ENCODE measurements around the gene ZDHHC17. TPM values are rescaled to one million over a fixed set of nuclear protein-coding genes. Genes with fewer than 3 reads are reported as not detected.

ZDHHC17 gene
- total RNA-seq, 1 donor from 2014 or later: 39.6 TPM

DNA sequence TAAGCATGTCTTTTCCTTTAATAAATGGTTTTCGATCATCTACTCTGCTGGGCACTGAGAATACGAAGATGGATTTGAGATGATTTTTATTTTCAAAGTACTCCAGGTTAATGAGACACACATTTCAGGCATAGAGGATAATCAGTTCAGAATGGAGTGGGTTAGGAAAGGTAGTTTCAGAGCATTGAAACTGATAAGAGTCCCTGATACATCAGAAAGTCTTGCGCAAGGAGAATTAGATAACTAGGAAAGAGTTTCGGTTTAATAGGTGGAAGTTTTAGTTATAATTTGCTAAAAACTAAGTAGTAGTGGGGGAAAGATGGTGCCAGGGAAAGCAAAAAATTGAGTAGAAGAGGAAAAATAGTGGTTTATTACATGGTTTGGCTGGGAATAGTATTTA, 50.1 kb downstream of the ZDHHC17 start:
- Mint-ChIP-seq H3K4me1 (ENCODE audit: low read depth) (peaks cover 3% of the 10 kb centered on the region), H3K27ac (ENCODE audit: unreplicated experiment) (no peak overlapping the region), H3K27me3 (ENCODE audit: low read depth) (no peaks in the 10 kb centered on the region), H3K4me3 (ENCODE audit: unreplicated experiment) (no peak overlapping the region), H3K36me3 (ENCODE audit: low read depth) (peaks cover 12% of the 10 kb centered on the region), H3K9me3 (ENCODE audit: low read depth) (no peaks in the 10 kb centered on the region)
- no peak for DNase-seq (ENCODE audit: low spot score)
- TF ChIP-seq, protein P1, sequence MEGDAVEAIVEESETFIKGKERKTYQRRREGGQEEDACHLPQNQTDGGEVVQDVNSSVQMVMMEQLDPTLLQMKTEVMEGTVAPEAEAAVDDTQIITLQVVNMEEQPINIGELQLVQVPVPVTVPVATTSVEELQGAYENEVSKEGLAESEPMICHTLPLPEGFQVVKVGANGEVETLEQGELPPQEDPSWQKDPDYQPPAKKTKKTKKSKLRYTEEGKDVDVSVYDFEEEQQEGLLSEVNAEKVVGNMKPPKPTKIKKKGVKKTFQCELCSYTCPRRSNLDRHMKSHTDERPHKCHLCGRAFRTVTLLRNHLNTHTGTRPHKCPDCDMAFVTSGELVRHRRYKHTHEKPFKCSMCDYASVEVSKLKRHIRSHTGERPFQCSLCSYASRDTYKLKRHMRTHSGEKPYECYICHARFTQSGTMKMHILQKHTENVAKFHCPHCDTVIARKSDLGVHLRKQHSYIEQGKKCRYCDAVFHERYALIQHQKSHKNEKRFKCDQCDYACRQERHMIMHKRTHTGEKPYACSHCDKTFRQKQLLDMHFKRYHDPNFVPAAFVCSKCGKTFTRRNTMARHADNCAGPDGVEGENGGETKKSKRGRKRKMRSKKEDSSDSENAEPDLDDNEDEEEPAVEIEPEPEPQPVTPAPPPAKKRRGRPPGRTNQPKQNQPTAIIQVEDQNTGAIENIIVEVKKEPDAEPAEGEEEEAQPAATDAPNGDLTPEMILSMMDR (IDR thresholded peaks at IDR 0.05): no peak

DNA sequence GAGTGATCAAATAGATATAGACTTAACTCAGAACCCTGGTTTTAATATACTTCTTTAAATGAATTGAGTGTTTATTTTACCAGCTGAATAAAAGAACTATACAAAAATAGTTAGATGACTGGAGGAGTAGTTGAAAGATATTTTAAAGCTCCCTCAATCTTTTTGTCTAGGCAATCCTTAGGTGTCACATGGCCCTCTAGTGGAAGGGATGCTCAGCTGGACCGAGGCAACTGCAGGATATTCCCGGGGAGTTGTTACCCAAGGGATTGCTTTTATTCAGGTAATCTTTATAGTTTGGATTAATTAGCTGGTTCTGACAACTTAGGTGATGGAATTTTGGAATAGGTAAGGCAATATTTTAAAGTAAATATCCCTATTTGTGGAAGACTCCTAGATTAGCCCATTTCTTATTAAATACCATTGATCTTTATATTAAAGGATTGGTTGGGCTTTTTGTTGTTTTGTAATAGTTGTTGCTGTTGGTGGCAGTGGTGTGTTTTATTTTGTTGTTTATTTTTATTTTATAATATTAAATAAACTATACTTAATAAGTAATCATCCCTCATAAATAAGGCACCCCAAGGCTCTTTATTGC, 57.1 kb downstream of the ZDHHC17 start:
- Mint-ChIP-seq H3K27ac (ENCODE audit: unreplicated experiment) (peak overlapping the region; percentile 24), H3K4me3 (ENCODE audit: unreplicated experiment) (no peak overlapping the region), H3K4me1 (ENCODE audit: low read depth) (peaks cover 15% of the 10 kb centered on the region), H3K9me3 (ENCODE audit: low read depth) (no peaks in the 10 kb centered on the region), H3K36me3 (ENCODE audit: low read depth) (peaks cover 2% of the 10 kb centered on the region), H3K27me3 (ENCODE audit: low read depth) (no peaks in the 10 kb centered on the region)
- TF ChIP-seq, protein P1 (IDR thresholded peaks at IDR 0.05): peak; percentile 84
- DNase-seq (ENCODE audit: low spot score): no peak

GRCh38 chr12:76830436-76830835, 66.5 kb downstream of the ZDHHC17 start:
- no peak overlapping the region for H3K4me3 Mint-ChIP-seq (ENCODE audit: unreplicated experiment)
- TF ChIP-seq, protein P1 (IDR thresholded peaks at IDR 0.05): no peak
- no peak for DNase-seq (ENCODE audit: low spot score)
- peaks cover 31% of the 10 kb centered on the region for H3K4me1 Mint-ChIP-seq (ENCODE audit: low read depth)
- peak overlapping the region; percentile 29 for H3K27ac Mint-ChIP-seq (ENCODE audit: unreplicated experiment)
- peaks cover 9% of the 10 kb centered on the region for H3K36me3 Mint-ChIP-seq (ENCODE audit: low read depth)
- no peaks in the 10 kb centered on the region for H3K27me3 Mint-ChIP-seq (ENCODE audit: low read depth)
- peaks cover 2% of the 10 kb centered on the region for H3K9me3 Mint-ChIP-seq (ENCODE audit: low read depth)

DNA sequence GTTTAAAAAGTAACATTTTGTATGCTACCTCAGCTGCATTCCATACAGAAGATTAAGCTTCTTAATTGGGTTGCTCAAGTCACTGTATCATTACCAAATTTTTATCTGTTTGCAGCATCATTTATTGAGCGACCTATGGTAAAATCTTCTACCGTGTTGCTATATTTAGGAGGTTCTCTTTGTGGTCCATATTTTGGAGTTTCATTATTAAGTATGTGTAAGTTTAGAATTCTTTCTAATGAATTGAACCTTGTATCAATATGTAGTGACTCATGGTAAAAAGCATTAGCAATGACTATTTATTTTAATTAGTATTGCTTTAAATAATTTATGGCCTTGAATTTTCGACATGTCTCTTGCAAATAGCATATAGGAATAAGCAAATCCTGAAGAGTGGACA, 72.7 kb downstream of the ZDHHC17 start:
- Mint-ChIP-seq H3K9me3 (ENCODE audit: low read depth) (peaks cover 2% of the 10 kb centered on the region), H3K4me1 (ENCODE audit: low read depth) (no peaks in the 10 kb centered on the region)

DNA sequence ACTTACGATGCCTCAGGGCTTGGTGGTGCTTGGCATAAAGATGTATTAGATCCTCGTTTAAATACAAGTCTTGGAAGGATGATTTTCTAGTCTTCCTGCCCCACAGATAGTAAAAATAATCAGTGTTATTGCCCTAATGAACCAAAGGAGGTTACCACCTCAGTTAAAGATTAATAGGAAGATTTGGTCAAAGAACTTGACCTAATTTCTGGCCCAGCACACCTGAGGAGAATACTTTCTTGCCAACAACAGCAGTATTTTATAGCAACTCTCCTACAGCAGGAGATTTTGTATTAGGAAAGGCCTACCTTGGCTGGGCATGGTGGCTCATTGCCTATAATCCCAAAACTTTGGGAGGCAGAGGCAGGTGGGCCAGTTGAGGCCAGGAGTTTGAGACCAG, 83.3 kb downstream of the ZDHHC17 start:
- no peak overlapping the region for H3K27ac Mint-ChIP-seq (ENCODE audit: unreplicated experiment)

More for the DNA sequence above, 72.7 kb downstream of the ZDHHC17 start:
- Mint-ChIP-seq H3K27me3 (ENCODE audit: low read depth) (no peaks in the 10 kb centered on the region), H3K27ac (ENCODE audit: unreplicated experiment) (no peak overlapping the region), H3K36me3 (ENCODE audit: low read depth) (peaks cover 3% of the 10 kb centered on the region), H3K4me3 (ENCODE audit: unreplicated experiment) (no peak overlapping the region)
- TF ChIP-seq, protein P1 (IDR thresholded peaks at IDR 0.05): no peak
- DNase-seq (ENCODE audit: low spot score): no peak

More for the DNA sequence above, 83.3 kb downstream of the ZDHHC17 start:
- Mint-ChIP-seq H3K4me3 (ENCODE audit: unreplicated experiment) (no peak overlapping the region), H3K27me3 (ENCODE audit: low read depth) (no peaks in the 10 kb centered on the region), H3K36me3 (ENCODE audit: low read depth) (peaks cover 16% of the 10 kb centered on the region), H3K9me3 (ENCODE audit: low read depth) (no peaks in the 10 kb centered on the region), H3K4me1 (ENCODE audit: low read depth) (peaks cover 8% of the 10 kb centered on the region)
- DNase-seq (ENCODE audit: low spot score): no peak
- TF ChIP-seq, protein P1 (IDR thresholded peaks at IDR 0.05): no peak

Data from chondrocyte (in vitro differentiated cells).